ENCODE results near the gene MASP1.

The MASP1 gene

DNA sequence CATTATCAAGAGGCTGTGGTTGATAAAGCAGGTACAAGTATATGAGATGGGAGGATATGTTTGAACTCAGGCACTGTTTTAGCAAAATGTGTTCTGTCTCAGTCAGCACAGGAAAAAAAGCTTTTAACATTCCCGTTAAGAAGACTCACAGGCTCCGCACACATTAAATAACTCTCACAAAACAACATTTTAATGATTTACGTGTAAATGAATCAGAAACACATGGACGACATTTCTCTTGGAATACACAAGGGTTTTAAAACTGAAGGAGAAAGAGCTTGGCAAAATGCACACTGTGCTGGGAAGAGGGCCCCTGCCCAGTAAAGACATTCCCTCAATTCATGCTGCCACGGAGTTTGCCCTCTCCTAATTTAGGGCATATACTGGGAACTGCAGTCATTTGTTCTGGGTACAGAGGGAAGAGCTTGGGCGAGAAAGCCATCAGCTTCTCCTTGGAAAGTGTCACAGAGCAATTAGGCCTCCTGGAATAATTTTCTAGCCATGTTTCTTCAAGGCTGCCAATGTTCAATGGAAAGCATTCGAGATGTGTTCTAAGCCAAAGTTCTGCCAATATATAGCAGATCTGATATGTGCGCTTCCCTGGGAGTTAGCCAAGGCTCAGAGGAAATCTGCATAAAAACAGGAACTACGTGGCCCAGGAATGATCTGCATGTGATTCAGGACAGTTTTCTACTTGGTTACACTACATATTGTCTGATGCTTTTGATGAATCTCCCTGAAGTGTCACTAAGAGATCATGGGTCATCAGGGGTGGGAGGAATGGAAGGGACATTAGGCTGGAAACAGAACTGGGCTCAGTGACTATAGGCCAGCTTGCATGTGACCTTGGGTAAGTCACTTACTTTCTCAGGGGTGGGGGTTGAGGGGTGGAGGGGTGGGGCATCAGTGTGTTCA, 2.2 kb upstream of the MASP1 start:
- no peak for DNase-seq

DNA sequence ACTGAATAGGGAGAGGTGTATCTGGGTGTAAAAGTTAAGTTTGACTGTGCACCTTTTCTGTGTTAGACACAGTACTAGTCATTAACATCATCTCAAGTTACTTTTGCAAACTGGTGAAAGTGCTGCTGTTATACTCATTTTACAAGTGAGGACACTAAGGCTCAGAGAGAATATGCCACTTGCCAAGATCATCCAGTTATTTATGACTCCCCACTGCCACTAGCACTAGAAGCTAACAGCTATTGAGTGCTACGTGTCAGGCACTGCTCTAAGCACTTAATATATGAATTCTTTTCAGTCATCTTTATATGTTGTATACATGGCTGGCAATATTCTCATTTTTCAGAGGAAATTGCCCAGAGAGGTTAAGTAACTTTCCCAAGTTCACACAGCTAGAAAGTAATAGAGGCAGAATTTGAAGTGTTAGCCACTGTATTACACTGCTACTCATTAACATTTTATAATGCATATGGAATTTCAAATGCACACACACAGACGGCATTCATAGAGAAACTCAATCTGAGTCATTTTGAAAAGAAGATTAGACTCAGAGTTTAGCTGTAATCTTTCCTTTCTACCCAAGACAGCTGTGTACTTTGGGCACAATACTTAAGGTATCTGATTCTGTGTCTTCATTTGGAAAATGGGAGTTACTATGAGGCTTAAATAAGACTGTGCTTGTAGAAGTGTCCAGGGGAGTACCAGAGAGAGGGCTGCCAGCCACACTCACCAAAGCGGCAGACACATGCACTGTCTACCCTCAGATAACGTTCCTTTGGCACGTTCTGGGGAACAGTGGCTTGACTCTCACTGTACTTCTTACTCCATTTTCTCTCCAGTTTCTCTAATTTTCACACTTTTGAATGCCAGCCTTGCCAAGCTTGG, 1.3 kb upstream of the MASP1 start:
- DNase-seq, result no peak

- no peak for DNase-seq
Observed at GRCh38 chr3:187292181-187292580, 644 bp upstream of the MASP1 start.

DNA sequence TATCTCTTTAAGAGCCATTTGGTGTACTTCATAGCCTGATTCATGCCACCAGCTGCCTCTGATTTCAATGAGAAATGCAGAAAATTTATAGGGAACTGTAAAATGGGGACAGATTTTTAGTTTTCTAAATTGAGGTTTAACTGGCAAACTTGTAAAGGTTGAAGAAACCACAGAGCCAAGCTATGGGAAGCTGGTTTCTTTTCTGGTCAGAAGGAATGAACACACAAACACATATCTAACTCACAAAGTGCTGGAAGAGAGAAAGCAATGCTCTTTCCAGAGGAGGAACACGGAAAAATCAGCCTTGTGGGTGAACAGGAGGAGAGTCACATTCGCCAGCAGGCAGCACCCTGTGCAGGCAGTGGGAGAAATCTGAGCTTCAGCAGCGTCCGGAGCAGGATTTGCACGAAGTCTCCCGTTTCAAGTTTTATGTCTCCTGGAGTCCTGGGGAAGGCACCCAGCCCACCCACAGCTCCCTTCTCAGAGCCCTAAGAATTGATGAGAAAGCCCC, 481 bp downstream of the MASP1 start:
- peak; percentile 65 for DNase-seq

- no peak for DNase-seq
Observed at GRCh38 chr3:187290503-187290902, 1.0 kb downstream of the MASP1 start.

- no peak for DNase-seq
Observed at GRCh38 chr3:187288855-187289605, 2.5 kb downstream of the MASP1 start.

- DNase-seq, result no peak
Observed at GRCh38 chr3:187288131-187288854, 3.2 kb downstream of the MASP1 start.

DNA sequence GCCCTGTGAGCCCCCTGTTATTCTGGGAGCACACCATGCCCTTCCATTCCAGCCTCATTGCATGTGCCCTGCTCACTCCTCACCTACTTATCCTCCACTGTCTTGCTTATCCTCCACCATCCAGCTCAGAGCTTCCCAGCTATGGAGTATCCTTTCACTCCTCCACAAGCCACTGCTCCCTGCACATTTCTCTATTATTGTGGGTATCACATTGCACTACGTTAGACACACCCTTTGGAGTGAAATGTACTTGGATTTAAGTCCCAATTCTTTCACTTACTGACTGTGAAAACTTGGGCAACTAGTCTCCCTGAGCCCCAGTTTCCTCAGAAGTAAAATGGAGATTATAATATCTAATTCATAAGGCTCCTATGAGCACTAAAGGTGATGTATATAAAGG, 4.3 kb downstream of the MASP1 start:
- DNase-seq, result no peak

GRCh38 chr3:187286467-187287059, 5.0 kb downstream of the MASP1 start:
- no peak for DNase-seq

DNA sequence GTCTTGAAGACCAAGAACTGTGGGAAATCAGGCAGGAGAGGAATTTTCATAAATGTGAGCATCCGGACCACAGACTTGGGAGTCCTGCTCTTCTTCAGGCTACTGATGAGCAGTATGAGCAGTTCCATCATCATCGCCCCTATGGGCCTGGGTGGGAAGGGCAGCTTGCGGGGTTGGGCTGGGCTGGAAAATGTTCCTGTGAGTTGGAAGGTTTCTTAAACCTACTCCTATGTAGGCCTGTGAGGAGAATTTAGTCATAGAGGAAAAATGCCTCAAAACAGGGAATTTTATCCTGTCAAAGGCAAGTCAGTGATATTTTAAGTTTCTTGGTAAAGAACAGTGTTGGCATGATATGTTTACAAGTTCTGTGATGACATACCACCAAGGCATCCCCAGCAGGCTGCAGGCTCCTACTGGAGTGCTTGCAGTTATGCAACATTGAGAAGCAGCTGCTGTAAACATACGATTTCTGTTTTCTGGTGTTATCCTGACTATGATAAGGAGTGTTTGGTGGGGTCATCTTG, 10.3 kb downstream of the MASP1 start:
- DNase-seq, result no peak

DNA sequence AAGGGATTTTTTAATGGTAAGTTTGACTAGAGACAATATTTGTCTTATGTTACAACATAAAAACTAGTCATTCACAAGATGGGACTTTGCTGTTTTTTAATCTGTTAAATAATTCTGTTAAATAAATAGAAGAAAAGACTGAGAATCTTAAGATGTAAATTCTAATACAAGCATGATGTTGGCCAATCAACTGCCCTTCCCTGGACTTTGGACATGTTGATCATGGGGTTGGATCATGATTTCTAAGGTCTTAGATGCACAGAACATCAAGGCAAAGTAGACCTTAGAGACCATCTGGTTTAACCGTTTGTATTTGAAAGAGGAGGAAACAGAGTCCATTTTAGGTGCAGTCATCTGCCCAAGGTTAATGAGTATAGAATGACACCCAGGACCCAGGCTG, 10.9 kb downstream of the MASP1 start:
- DNase-seq, result no peak

DNA sequence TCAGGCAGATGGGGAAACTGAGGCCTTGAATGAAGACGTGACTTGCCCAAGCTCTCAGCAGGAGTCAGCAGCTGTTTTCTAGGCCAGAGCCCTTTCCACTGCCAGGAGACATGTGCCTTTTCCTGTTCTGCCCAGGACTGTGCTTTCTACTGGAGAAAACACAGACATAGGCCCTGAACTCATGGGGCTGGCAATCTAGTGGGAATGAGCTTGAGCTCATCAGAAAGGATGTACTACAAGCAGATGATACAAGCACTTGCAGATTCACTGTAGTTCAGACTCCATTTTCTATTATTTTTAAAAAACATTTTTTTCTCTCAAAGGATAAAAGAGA, 14.4 kb downstream of the MASP1 start:
- DNase-seq, result no peak

DNA sequence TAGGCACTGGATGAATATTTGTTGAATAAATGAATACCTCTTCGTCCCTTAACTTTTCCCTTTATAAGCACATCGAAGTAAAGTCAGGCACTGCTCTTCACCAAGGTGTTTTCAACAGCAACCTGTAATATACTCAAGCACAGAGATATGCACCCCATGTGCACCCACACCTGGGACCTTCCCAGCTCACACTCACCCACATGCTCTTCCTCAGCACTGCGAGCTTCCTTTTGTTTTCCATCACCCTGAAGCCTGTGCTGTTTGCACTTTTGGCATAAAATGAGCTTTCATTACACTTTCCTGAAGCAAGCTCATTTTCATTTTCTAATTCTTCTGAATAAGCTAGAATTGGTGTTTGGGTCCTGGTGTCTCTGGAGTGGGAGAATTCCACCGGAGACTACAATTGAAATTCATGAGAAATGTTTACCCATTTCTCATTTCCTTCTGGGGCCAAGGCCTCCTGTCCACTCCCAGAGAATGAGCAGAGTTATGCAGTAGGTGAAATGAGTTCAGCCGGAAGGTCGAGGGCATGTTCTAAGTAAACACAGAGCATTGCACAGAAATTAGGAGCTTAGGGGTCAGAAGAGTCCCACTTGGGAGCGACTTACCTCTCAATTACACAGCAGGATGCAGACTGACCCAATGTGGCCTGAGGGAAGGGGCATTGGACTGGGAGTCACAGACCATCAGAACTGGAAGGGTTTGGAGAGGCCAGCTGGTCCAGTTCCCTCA, 15.0 kb downstream of the MASP1 start:
- no peak for DNase-seq

- peak; percentile 97 for DNase-seq
Observed at GRCh38 chr3:187274977-187275338, 16.6 kb downstream of the MASP1 start.

GRCh38 chr3:187274315-187274976, 17.1 kb downstream of the MASP1 start:
- no peak for DNase-seq

GRCh38 chr3:187271582-187271981, 20.0 kb downstream of the MASP1 start:
- no peak for DNase-seq

- no peak for DNase-seq
Observed at GRCh38 chr3:187269486-187269885, 22.1 kb downstream of the MASP1 start.

DNA sequence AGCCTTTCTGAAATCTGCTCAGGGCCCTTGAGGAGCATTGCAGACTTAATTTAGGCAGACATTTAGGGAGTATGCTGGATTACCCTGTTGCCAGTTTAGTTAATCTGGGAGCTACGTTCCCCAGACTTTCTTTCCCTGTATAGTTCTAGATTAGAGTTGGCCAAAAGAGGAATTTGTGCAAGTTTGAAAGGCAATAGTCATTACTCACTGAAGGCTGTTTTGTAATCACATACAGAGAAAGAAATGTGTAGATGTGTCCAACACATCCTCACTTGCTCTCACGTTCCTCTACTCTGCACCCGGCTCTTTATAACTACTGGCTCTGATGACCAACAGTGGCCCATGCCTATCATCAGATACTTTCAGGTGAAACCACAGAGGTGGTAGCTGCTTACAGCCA, 24.2 kb downstream of the MASP1 start:
- no peak for DNase-seq

DNA sequence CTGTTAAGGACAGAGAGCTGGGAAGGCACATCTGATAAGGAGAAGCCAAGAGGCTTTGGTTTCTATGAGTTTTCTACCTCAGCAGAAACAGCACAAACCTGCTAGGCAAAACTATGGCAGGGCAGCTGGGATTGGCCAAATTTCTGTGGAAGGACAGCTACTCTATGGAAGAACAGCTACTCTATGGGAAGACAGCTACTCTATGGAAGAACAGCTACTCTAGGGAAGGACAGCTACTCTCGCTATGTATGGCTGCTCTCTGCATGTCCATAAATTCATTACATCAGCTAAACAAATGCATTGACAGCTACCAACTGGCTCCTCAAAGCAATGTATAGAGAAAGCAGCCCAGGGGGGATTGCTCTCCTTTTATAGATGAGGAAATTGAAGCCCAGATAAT, 24.8 kb downstream of the MASP1 start:
- DNase-seq, result no peak

DNA sequence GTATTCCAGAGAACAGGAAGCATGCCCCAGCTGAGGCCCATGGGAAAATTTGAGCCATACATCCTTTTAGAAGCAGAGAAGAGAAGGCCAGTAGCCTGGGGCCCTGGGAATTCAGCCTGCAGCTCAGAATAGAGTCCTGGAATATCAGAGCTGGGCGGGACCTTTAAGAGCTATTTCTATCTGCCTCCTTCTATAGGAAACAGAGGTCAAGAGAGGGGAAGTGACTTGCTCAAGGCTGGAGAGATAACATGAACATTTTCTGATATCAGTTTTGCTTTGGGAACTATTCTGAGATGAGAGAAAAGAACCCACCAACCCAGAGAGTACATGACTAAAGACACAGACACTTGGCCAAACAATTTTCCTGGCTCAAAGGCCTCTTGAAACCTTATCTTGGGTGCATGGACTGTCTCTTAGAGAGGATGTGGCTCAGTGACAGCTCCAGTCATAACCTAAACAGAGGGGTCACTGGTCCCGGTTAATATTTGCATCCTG, 26.0 kb downstream of the MASP1 start:
- peak; percentile 69 for DNase-seq

All from islet precursor cell (in vitro differentiated cells).